Ecto neural progenitor cell (in vitro differentiated cells): ENCODE results near the gene RCN1.
"Not testable (repeated sequence)": the region's sequence is repeated elsewhere in the genome, so short reads cannot be mapped to it uniquely, and the experiment has no call there.

ENCODE experiments used
- DNase-seq: peaks from one replicate; pipeline ENCODE4 v3.0.0-alpha.2; 2018; ENCODE audit warnings: low spot score

RCN1 gene

DNA sequence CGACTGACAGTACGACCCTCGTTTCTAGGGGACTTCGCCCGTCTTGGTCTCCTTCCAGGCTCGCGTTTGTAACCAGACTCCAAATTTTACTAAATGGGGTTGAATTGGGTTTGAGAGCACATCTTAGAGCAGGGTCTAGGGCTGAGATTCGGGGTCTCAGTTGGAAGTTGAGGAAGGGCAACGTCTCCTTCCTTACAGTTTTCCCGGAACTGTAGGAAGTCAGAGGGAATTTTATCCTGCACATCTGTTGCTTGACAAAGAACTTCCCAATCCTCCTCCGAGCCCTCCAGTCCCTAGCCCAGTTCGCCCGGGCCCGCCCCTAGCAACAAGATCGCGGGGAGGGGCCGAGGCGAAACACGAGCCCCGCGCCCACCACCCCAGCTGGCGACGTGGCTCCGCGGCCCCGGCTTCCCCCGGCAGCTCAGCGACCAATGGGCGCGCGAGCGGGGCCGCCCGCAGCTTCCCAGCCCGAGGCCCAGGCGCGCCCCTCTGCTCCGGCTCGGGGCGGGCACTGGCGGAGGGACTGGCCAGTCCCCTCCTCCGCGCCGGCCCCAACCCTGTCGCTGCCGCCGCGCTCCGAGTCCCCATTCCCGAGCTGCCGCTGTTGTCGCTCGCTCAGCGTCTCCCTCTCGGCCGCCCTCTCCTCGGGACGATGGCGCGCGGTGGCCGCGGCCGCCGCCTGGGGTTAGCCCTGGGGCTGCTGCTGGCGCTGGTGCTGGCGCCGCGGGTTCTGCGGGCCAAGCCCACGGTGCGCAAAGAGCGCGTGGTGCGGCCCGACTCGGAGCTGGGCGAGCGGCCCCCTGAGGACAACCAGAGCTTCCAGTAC lies at the start of gene RCN1:
Gene RCN1 (plus strand): TSS at position 530 of the 826 bp plus-strand sequence. CDS start 123 bp downstream, at position 653.
- DNase-seq: peak; percentile 95

DNA sequence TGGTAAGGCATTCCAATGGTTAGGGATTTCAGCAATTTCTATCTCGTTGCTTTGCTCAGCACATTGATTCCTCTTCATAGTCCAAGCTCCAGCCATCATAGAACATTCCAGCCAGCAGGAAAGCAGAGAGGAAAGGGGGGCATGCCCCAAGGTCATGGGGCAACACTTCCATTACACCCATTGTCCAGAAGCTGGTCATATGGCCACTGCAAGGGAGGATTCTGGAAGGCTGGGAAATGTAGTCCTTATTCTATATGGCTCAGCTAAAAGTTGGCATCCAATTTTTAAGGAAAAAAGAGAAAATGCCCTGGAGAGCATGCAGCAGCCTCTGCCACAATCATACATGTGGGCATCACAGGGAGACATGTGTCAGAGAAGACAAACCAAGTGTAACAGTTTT lies 47.1 kb upstream of the RCN1 start:
- no peak for DNase-seq

DNA sequence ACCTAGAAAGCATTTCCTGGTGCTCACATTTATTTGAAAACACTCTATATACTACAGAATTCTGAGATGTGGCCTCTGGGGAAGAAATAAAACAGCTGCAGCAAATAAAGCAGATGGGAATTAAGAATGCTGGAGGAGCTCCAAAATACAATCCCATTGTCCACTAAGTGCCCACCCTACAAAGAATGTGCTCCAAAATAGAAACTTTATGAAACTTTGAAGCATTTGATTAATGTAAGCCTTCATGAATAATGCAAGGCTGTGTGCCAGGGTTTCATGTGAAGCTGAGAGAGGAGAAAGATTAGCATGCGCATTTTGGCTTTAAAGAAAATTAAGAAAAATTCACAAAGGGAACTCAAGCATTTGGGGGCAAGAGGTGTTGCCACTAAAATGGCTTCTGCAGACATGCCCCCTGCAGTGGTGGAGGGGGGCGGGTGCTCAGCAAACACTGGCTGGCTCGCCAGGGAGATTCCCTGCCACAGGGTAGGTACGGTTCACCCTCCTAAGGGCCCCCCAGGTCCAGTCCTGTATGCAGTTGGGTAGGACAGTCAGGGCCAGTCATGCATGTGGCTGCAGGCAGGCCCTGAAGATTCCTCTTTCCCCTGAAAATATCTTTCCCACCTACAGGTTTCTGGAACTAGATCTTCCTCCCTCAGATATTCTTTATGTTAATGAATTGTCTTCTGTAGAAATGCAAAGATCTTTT lies 46.6 kb upstream of the RCN1 start:
- no peak for DNase-seq

DNA sequence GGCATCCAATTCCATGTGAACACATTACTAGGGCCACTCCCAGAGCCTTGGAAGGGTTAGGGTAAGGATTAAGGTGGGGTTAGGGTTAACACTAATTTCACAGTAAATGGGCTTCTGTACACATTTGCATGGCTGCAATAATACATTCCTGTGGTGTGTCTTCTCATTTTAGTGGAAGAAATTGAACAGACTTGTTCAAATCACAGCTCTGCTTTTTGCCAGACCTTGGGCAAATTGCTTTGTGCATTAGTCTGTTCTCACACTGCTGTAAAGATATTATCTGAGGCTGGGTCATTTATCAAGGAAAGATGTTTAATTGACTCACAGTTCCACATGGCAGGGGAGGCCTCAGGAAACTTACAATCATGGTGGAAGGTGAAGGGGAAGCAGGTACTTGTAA lies 45.4 kb upstream of the RCN1 start:
- DNase-seq: no peak

DNA sequence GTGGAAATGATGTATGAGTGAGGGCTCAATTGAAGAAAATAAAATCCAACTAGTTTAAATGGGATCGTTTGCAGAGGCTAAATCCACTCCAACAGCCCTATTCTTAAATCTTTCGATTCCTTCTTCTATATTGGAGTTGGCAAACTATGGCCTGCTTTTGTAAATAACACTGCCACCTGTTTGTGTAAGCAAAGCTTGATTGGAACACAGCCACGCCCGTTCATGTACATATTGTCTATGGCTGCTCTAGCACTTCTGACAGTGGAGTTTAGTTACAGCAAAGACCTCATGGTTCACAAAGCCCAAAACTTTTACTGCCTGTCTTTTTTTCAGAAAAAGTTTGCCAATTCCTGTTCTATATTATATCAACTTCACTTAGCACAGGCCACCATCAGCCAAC lies 40.6 kb upstream of the RCN1 start:
- DNase-seq: no peak

DNA sequence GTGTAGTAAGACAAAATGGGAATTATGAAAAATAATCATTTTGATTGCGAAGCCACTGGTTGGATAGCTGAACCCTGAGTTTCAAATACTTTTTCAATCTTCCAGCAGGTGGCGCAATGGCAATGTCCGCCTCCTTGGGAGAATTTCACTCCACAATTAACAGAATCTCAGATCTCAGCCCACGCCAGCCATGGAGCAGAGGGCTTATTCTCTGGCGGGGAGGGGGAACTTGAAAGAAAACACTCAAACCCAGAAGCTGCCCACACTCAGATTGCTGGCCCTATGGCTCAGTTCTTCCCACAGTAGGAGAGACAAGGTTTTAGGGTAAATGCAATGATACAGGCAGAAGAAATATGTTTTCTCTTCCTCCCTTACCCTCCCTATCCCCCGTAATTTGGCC lies 38.7 kb upstream of the RCN1 start:
- peak; percentile 66 for DNase-seq

DNA sequence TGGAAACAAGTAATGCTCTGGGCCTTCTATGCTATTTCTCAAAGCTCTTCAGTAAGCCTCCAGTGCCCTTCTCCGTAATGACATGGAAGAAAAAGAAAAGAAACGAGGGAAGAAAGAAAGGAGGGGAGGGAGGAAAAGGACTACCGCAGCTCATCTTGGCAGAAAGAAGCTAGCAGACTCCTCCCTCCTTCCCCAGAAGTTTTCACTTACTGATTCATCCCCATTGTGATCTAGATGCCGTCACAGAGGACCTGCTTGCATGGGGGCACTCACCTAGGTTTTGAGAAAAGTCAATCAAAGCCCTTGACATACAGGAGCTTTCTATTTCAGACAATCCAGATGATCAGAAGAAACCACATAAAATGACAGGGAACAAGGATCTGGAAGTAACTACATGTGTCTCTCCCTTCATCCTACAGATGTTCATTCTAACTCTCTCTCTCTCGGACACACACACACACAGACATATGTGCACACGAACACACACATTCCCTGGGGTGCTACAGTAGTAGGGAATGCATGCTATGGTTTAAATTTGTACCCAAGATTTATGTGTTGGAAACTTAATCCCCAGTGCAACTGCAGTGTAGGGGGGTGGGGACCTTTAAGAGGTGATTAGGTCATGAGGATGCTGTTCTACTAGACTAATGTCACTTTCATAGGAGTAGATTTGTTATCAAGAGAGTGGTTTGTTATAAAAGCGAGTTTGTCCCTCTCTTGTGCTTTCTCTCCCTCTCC lies 37.6 kb upstream of the RCN1 start:
- DNase-seq: no peak

DNA sequence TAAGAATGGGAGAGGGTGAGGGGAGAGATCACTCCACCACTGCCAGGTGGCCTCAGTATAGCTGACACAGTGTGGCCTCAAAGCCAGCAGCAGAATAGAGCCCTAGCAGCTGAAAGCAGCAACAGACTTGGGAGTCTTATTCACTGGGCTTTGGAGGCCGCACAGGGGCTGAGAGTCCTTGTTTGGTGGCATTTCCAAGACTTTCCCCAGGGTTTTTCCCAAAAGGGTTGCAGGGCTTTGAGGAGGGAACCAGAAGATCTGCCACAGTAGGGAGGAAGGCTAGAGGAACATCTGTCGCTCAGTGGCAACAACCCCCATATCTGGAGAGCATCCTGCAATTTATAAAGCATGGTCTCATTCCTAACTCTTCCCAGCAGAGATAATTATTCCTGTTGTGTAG lies 35.0 kb upstream of the RCN1 start:
- no peak for DNase-seq

DNA sequence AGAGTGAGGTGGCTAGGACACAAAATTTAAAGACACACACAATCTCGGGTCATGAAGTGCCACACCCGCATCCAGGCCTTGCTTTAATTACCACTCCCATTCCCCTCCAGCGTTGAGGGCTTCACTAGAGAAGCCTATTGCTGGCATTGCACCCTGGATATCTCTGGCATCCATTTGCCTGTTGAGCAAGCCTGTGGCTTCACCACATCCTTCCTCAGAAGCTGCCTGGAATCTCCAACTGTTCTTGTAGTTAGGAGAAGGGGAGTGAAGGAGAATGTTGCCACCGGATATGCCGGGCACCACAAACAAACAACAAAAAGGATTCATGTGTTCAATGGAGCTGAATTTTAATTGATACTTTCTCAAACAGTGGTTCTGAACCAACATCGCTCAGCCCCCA lies 34.4 kb upstream of the RCN1 start:
- DNase-seq: no peak

DNA sequence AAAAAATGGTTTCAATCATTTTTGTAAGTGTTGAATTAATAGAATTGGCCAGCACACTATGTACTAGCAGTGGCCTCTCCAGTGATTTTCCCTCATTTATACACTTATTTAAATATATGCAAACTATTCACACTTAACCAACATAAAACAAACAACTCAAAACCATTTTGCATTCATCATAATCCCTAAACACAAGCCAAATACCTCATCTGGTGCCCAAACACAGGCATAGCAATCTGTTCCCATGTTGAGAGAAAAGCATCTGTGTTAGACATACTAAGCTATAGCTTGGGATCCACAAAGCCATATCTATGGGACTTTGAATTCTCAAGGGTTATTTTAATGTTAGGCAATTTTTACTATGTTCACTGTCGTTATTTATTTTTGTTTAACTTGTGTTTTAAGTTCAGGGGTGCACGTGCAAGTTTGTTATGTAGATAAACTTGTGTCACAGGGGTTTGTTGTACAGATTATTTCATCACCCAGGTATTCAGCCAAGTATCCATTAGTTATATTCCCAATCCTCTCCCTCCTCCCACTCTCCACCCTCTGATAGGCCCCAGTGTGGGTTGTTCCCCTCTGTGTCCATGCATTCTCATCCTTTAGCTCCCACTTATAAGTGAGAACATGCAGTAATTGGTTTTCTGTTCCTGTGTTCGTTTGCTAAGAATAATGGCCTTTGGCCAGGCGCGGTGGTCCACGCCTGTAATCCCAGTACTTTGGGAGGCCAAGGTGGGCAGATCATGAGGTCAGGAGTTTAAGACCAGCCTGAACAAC lies 31.0 kb upstream of the RCN1 start:
- DNase-seq: no peak

DNA sequence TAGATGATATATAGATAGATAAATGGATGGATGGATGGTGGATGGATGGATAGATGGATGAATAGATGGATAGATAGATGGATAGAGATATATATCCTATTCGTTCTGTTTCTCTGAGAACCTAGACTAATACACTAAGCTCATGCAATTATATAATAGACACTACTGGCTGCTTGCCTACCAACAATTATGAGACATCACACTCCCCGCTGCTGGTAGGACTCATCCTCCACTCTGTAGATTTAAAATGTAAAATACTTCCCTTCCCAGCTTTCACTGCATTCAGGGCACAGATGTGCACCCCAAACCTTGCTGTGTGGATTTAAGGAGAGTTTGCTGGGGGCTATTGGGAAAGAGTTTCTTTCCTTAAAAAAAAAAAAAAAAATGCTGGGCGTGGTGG lies 28.3 kb upstream of the RCN1 start:
- DNase-seq: no peak

DNA sequence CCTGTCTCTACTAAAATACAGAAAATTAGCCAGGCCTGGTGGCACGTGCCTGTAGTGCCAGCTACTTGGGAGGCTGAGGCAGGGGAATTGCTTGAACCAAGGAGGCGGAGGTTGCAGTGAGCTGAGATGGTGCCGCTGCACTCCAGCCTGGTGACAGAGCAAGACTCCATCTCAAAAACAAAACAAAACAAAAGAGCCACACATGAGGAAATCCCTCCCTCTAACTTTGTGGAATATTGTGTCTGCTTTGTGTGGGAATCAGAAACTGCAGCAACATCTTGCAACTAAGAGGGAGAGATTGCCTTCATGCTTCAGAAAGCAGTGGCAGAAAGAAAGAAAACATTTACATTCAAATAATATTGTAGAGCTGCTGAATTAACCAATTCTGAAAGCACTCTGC lies 27.8 kb upstream of the RCN1 start:
- not testable (repeated sequence) for DNase-seq

DNA sequence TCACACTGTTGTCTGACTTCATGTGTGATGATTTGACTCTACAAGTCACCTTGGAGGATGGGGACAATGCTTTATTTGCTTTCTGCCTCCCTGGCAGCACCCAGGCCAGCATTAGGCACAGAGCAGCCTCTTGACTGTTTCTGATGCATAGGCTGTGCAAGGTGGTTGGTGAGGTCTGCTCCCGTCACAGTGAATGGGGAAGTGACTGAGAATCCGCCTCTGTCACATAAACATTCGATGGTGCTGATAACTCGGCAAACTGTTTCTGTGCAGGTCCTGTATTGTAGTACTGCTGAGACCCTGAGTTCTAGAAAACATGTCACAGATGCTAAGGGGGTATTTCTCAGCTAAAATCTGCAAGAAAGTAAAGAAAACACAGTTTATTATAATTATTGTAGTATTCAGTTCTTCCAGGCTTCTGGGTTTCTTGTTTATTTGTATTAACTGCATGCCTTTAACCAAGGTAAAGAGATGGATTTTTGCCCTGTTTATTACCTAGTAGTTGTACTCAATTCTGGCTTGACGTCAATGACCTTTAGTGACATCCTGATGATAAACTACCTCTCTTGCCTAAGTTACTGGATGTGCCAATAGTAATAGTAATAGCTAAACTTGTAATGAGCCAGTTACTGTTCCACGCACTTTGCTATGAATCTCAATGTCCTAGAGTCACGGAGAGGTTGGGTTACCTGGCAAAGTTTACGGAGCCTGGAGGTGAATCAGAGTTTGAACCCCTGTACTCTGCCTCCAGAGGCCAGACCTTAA lies 24.8 kb upstream of the RCN1 start:
- DNase-seq: no peak

DNA sequence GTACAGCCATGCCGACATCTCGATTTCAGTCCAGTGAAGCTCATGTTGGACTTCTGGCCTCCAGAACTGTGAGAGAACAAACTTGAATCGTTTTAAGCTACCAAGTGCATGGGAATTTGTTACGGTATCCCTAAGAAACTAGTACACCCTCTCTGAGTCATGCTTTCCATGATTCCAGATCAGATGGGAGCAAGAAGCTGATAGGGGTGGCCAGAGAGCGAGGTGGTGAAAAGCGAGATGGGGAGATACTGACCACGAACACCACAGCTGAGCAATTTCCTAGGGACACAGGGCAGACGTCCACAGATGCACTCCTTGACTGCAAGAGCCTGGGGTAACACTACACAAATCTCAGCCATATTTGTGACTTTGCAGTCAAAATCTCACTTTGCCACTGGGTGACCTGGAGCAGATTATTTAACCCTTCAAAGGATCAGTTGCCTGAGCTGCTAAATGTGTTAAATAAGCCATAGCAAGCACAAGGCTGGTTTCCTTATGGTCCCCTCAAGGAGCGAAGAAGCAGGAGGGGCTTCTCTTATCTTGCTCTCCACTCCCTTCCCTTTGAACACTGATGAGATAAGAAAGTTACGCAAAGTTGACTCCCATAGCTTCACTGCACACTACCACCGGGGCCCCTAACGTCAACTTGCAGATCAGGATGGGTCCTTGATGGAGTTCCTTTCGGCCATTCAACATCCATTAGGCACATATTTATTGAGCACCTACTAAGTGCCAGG lies 22.6 kb upstream of the RCN1 start:
- no peak for DNase-seq

DNA sequence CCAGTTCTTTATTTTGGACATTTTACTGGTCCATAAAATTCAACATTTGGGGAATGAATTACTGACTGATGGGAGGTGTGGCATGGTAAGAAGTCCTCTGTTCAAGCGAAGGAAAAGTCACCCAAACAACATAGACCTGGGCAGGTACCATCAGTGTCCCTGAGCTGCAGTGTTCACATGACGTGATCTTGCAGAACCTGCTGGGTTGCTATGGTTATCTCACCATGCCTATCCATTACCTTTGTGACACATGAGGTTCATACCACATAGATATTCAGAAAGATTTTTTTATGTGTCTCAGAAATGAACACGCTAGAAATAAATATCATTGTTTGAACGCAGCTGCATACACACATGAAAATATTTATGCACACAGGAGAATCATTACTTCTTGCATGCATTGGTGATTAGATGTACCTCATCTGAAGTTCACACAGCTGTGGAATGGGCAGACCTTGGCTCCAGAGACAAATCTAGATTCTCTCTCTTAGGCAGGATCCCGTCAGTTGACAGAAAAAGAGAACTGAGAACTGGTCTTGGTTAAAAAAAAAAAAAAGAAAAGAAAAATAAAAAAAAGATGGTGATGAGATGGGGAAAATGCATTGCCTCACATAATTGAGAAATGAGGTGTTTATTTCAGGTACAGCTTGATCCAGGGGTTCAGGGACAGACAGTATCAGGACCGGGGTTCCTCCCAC lies 21.4 kb upstream of the RCN1 start:
- DNase-seq: no peak

DNA sequence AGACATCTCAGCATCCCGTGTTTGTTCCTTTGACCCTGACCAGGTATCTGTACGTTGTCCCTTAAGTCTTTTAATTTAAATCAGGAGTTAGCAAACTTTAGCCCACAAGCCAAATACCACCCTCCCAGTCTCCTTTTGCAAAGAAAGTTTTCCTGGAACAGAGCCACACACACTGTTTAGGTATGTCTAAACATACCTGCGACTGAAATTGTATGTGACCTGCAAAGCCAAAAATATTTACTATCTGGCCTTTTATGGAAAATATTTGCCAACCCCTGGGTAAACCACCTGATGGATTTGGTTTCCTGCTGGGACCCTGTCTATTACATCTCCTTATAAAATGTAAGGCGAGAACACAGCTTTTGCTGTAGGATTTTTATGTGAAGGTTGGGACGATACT lies 20.2 kb upstream of the RCN1 start:
- no peak for DNase-seq

DNA sequence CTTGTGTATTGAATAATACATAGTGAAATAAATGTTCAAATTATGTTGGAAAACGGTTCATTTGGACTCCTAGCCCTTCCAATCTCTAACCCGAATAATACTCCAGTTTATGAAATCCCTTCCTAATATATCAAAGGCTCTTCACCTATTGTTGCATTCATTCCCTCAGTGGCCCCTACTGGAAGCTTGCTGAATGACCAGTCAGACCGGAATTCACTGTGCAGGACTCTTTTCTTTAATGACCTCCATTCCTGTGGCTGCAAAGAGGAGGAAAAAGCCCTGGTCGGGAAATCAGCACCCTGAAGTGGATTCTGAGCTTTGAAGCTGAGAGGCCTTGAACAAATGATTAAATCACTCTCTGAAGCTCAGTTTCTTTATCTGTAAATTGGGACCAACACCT lies 19.1 kb upstream of the RCN1 start:
- no peak for DNase-seq

DNA sequence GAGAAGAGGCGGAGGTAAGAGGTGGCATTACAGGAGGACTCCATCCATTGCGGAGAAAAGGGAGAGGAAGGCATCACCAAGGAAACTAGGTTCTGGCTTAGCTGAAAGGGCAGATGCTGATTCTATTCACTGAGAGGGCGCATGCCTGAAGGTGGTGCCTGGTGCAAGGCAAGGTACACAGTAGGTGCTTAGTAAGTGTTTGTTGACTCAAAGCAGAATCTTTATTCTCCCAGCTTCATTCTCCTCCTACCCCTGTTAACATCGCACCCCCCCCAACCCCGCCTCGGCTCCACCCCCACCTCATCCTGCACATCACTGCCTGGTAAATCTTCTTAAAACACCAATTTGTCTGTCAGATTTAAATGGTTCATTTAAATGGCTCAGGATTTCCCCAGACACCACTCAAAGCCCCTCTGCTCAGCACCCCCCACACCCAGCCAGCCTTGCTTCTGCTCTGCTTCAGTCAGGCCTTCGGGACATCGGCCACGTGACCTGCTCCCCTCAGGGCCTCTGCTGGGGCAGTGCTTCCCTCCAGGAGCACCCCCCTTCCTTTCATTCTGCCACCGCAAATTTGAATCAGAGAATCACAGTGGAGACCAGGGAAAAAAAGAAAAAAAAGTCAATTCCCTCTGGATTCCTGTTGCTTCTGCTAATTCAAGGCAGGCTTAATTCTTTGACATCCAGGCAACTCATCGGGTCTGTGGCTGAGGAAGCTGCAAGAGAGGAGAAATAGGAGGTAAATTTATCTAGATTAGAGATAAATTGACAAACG lies 17.8 kb upstream of the RCN1 start:
- DNase-seq: peak; percentile 80

DNA sequence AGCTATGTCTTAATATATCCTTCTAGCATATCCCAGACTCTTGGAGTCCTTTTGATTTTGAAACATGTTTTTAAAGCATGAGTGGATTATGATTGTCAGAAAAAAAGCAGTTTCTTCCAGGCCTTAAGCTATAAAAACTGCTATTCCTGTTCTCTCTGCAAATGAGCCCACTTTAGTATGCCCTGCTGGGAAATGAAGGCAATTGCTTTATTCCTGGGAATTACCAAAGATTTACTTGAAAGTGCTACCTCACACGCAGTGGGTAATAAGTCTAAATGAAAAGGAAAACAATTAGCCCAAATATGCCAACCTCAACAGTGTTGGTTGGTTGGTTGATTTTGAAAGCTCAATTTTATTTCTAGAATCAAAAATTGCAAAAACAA lies 17.2 kb upstream of the RCN1 start:
- no peak for DNase-seq
